Kidney epithelial cell (primary cell): ENCODE results near the gene CLK3. TPM values are rescaled to one million over a fixed set of nuclear protein-coding genes. Genes with fewer than 3 reads are reported as not detected.

Source experiments
- DNase-seq: peaks from one replicate; pipeline ENCODE4 v3.0.0-alpha.2; 2010; ENCODE audit warnings: low read depth
- H3K27me3 ChIP-seq: 2 replicates; pipeline ENCODE4 v1.6.0; 2011; ENCODE audit warnings: low read length; ENCODE audit not compliant: control insufficient read depth, insufficient read depth
- H3K36me3 ChIP-seq: 2 replicates; pipeline ENCODE4 v1.5.1; 2011; ENCODE audit warnings: low read length; ENCODE audit not compliant: control insufficient read depth, insufficient read depth
- H3K4me3 ChIP-seq: 2 replicates; pipeline ENCODE4 v1.5.1; 2011; ENCODE audit warnings: low read depth, mild to moderate bottlenecking, control low read depth, low read length
- total RNA-seq: library from RNA; depleted of rRNA; stranded (reverse); fragments of >200 nt; gene quantifications from 2 replicates; pipeline ENCODE4 v1.2.3, GENCODE V29; 2015
- TF ChIP-seq, protein P1 (sequence below): IDR thresholded peaks from 2 replicates; pipeline ENCODE4 v1.5.1; 2011; ENCODE audit warnings: mild to moderate bottlenecking, moderate library complexity, low read length, control low read depth, inconsistent platforms; ENCODE audit not compliant: insufficient read depth, poor library complexity, severe bottlenecking

The CLK3 gene
- total RNA-seq, 1 donor from 2014 or later, result 104 TPM

DNA sequence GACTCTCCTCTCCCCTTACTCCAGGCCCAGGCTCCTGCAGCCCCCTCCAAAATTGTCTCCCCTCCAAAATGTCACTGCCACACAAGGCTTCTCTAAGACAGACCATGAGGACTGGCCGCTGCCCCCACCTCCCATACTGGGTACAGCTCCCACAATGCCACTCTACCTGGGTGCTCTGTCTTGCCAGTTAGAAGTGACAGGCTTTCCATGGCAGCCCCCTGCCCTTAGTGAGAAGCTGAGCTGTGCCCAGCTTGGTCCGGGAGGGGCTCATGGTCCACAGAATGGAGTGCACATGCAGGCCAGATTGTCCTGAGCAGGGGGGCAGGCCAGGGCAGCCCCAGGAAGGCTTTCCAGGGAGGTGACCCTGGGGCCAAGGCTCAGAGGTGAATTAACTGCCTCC lies 3.0 kb upstream of the CLK3 start:
- TF ChIP-seq, protein P1, sequence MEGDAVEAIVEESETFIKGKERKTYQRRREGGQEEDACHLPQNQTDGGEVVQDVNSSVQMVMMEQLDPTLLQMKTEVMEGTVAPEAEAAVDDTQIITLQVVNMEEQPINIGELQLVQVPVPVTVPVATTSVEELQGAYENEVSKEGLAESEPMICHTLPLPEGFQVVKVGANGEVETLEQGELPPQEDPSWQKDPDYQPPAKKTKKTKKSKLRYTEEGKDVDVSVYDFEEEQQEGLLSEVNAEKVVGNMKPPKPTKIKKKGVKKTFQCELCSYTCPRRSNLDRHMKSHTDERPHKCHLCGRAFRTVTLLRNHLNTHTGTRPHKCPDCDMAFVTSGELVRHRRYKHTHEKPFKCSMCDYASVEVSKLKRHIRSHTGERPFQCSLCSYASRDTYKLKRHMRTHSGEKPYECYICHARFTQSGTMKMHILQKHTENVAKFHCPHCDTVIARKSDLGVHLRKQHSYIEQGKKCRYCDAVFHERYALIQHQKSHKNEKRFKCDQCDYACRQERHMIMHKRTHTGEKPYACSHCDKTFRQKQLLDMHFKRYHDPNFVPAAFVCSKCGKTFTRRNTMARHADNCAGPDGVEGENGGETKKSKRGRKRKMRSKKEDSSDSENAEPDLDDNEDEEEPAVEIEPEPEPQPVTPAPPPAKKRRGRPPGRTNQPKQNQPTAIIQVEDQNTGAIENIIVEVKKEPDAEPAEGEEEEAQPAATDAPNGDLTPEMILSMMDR, result no peak
- no peak overlapping the region for H3K4me3 ChIP-seq
- peaks cover 14% of the 10 kb centered on the region for H3K27me3 ChIP-seq
- no peaks in the 10 kb centered on the region for H3K36me3 ChIP-seq
- no peak for DNase-seq

DNA sequence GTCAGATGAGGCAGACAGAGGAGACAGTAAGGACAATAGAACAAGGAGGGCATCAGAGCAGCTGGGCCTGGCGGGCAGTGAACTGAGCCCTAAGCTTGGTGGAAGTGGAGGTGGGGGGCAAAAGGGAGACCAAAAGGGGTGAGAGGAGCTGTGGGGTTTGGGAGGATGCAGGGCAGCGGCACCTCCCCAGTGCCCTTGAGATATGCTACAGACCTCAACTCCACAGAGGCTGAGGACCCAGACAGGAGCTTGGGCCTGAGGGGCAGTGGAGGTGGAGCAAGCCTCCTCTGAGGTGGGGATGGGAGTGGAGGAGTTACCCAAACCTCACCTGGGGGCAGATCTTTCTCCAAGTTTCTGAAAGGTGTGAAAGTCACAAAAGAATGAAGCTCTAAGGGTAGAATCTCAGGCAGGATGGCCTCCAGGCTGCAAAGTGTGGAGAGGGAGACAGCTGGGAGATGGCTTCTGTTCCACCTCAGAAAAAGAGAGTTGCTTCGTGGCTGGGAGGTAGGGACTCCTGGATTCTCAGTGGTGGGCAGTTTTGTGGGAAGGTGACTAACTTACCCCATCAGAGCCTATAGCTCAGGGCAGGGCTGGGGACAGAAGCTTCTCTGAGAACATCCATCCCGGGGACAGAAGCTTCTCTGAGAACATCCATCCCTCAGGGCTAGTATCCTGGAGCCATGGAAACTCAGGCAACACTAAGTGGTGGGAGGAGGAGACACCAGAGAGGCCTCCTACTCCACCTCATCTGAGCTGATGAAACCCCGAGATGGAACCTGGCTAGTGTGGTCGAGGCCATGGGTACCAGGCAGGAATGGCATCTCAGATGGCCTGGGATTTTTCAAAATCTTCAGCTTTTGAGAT lies 2.3 kb upstream of the CLK3 start:
- Histone ChIP-seq H3K36me3 (no peaks in the 10 kb centered on the region), H3K4me3 (no peak overlapping the region), H3K27me3 (peaks cover 11% of the 10 kb centered on the region)
- no peak for DNase-seq
- TF ChIP-seq, protein P1, result no peak

DNA sequence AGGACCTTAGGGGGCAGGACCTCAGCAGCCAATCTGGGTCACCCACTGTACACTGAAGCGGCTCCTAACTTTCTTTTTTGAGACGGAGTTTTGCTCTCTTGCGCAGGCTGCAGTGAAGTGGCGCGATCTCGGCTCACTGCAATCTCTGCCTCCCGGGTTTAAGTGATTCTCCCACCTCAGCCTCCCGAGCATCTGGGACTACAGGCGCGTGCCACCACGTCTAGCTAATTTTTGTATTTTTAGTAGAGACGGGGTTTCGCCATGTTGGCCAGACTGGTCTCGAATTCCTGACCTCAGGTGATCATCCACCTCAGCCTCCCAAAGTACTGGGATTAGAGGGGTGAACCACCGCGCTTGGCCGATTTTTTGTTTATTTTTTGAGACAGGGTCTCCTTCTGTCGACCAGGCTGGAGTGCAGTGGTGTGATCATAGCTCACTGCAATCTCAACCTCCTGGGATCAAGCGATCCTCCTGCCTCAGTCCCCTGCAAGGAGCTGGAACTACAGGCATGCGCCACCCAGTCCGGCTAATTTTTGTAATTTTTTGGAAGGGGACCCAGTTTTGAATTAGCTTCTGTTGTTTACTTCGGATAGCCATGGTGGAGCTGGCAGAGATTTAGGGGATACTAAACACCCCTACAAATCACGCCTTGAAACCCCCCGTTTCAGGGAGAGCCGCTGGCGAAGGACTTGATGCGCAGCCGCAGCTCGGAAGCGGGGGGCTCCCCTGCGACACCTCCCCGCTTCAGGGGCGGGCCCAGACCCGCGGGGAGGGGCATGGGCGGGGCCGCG lies 1.5 kb upstream of the CLK3 start:
- TF ChIP-seq, protein P1, result no peak
- H3K36me3 ChIP-seq, result no peaks in the 10 kb centered on the region
- H3K4me3 ChIP-seq, result peak overlapping the region; percentile 89
- DNase-seq, result no peak
- peaks cover 7% of the 10 kb centered on the region for H3K27me3 ChIP-seq

DNA sequence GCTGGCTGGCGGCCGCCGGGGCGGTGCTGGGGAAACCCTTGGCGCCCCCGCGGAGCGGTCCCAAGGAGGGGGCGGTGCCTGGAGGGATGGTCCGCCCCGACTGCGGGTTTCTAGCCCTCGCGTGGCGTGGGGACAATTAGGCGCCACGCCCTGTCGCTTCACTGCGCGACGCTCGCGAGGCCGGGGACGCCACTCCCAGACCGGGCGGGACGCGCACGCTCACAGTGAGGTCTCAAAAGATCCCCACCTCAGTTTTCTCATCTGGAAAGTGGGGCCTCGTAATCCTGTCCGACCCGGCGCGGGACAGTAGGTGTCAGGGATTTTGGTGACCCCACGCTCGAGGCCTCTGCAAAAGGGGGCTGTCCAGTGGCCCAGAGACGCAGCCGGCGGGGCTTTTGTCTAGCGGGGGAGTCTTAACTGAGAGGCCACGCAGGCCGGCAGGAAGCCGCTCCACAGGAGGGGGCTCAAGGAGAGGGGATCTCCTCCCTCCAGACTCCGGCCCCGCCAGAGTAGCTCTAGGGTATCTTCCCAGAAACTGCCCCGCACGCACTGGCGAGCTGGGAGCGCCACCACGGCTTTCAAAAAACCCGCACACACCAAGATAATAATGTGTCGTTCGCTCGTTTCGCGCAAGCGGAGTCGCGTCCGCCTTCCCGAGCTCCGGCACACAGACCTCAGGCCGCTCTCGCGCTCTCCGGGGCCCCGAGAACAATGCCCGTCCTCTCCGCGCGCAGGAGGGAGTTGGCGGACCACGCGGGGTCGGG lies 710 bp upstream of the CLK3 start:
- Histone ChIP-seq H3K27me3 (peaks cover 6% of the 10 kb centered on the region), H3K36me3 (peaks cover 1% of the 10 kb centered on the region), H3K4me3 (peak overlapping the region; percentile 89)
- TF ChIP-seq, protein P1, result no peak
- DNase-seq, result no peak

GRCh38 chr15:74616366-74616939 lies 817 bp downstream of the CLK3 start:
- H3K4me3 ChIP-seq, result peak overlapping the region; percentile 89
- peaks cover 2% of the 10 kb centered on the region for H3K36me3 ChIP-seq
- DNase-seq, result no peak
- TF ChIP-seq, protein P1, result no peak
- peaks cover 3% of the 10 kb centered on the region for H3K27me3 ChIP-seq
